NCI-H1417 (cell line): ENCODE results near the gene SZT2.
"Not testable (repeated sequence)": the region's sequence is repeated elsewhere in the genome, so short reads cannot be mapped to it uniquely, and the experiment has no call there.

Experiments
- DNase-seq, 3 experiments: peaks; one replicate each; lab custom pipeline; 2025; lab: John Stamatoyannopoulos, UW

Gene SZT2

GRCh38 chr1:43388613-43389012 lies 1.1 kb upstream of the SZT2 start:
- DNase-seq, result no peak

GRCh38 chr1:43392702-43393101 lies 3.0 kb downstream of the SZT2 start:
- no peak for DNase-seq

- DNase-seq, result no peak
Observed at GRCh38 chr1:43395523-43395922, 5.8 kb downstream of the SZT2 start.

GRCh38 chr1:43396059-43396458 lies 6.4 kb downstream of the SZT2 start:
- DNase-seq, result no peak

GRCh38 chr1:43398227-43398626 lies 8.5 kb downstream of the SZT2 start:
- no peak for DNase-seq

GRCh38 chr1:43400441-43400840 lies 10.7 kb downstream of the SZT2 start:
- not testable (repeated sequence) for DNase-seq

GRCh38 chr1:43402089-43402865 lies 12.6 kb downstream of the SZT2 start:
- peak in 1 of 3 experiments; percentile 36 for DNase-seq

- DNase-seq, result no peak
Observed at GRCh38 chr1:43404353-43404752, 14.7 kb downstream of the SZT2 start.

- DNase-seq, result no peak
Observed at GRCh38 chr1:43405219-43405875, 15.6 kb downstream of the SZT2 start.

- no peak for DNase-seq
Observed at GRCh38 chr1:43405876-43406234, 16.2 kb downstream of the SZT2 start.

- DNase-seq, result no peak
Observed at GRCh38 chr1:43410571-43410970, 20.9 kb downstream of the SZT2 start.

- not testable (repeated sequence) for DNase-seq
Observed at GRCh38 chr1:43413426-43413825, 23.7 kb downstream of the SZT2 start.

- DNase-seq, result peak; percentile 35 to 69 (median 44)
Observed at GRCh38 chr1:43414634-43415223, 25.0 kb downstream of the SZT2 start.

GRCh38 chr1:43415901-43416300 lies 26.2 kb downstream of the SZT2 start:
- no peak for DNase-seq

- DNase-seq, result peak in 1 of 3 experiments; percentile 46
Observed at GRCh38 chr1:43418858-43419257, 29.2 kb downstream of the SZT2 start.

GRCh38 chr1:43419627-43420425 lies 30.1 kb downstream of the SZT2 start:
- no peak for DNase-seq

GRCh38 chr1:43420874-43421273 lies 31.2 kb downstream of the SZT2 start:
- no peak for DNase-seq

GRCh38 chr1:43421396-43421795 lies 31.7 kb downstream of the SZT2 start:
- no peak for DNase-seq

- no peak for DNase-seq
Observed at GRCh38 chr1:43421976-43422750, 32.5 kb downstream of the SZT2 start.

- no peak for DNase-seq
Observed at GRCh38 chr1:43422995-43423671, 33.4 kb downstream of the SZT2 start.
